Erythroblast (primary cell): ENCODE data around the gene PM20D2.

Experiments used
- GATA1 ChIP-seq: IDR thresholded peaks from 2 replicates; pipeline ENCODE4 v1.6.1; 2011; ENCODE audit warnings: low read depth, mild to moderate bottlenecking, control low read depth, low read length, moderate library complexity
- POLR2A ChIP-seq: IDR thresholded peaks from 2 replicates; pipeline ENCODE4 v1.6.1; 2011; ENCODE audit warnings: mild to moderate bottlenecking, low read length

- TF ChIP-seq POLR2A = no peak
- no peak for TF ChIP-seq GATA1
Measured at GRCh38 chr6:89214197-89214596, 68.3 kb downstream of the PM20D2 start.
